Fibroblast of lung (primary cell): Measurements from ENCODE around the gene COG4. TPM values are rescaled to one million over a fixed set of nuclear protein-coding genes. Genes with fewer than 3 reads are reported as not detected.
"Not testable (repeated sequence)": the region's sequence is repeated elsewhere in the genome, so short reads cannot be mapped to it uniquely, and the experiment has no call there.

Experiments used
- DNase-seq, 2 donors: peaks; one replicate each; pipeline versions ENCODE4 v3.0.0 to v3.0.0-alpha.2; 2010; ENCODE audit warnings: low read depth in 2 of 2
- H2AFZ ChIP-seq: 2 replicates; pipeline ENCODE4 v1.5.1; 2012; ENCODE audit warnings: low read length, control low read depth, inconsistent platforms
- H3K27ac ChIP-seq: 2 replicates; pipeline ENCODE4 v1.5.1; 2011; ENCODE audit warnings: low read length, control low read depth; ENCODE audit not compliant: insufficient read depth
- H3K27me3 ChIP-seq: 2 replicates; pipeline ENCODE4 v1.5.1; 2011; ENCODE audit warnings: mild to moderate bottlenecking, low read length; ENCODE audit not compliant: control insufficient read depth, insufficient read depth
- H3K36me3 ChIP-seq: 2 replicates; pipeline ENCODE4 v1.5.1; 2011; ENCODE audit warnings: low read length; ENCODE audit not compliant: control insufficient read depth, insufficient read depth
- H3K4me1 ChIP-seq: 2 replicates; pipeline ENCODE4 v1.5.1; 2011; ENCODE audit warnings: low read length; ENCODE audit not compliant: control insufficient read depth, insufficient read depth; ENCODE audit errors: extremely low read depth
- H3K4me2 ChIP-seq: 2 replicates; pipeline ENCODE4 v1.5.1; 2011; ENCODE audit warnings: low read length, control low read depth; ENCODE audit not compliant: insufficient read depth; ENCODE audit errors: extremely low read depth
- H3K4me3 ChIP-seq, 4 experiments: fragments of 200-600 bp in 1 of 4; sonication (generic) in 1 of 4; replicated peaks in 1 of 4; 2 replicates each; pipeline ENCODE4 v1.5.1; 2011 to 2016; ENCODE audit warnings: low read length in 4 of 4, low read depth in 3 of 4, mild to moderate bottlenecking in 3 of 4, control low read depth in 2 of 4, inconsistent platforms in 1 of 4, mixed read lengths in 1 of 4; ENCODE audit not compliant: insufficient read depth in 1 of 4; ENCODE audit errors: control extremely low read depth in 1 of 4
- H3K79me2 ChIP-seq: 2 replicates; pipeline ENCODE4 v1.5.1; 2012; ENCODE audit warnings: mild to moderate bottlenecking, low read length, inconsistent platforms; ENCODE audit not compliant: control insufficient read depth, insufficient read depth
- H3K9ac ChIP-seq: 2 replicates; pipeline ENCODE4 v1.5.1; 2011; ENCODE audit warnings: mild to moderate bottlenecking, low read length, control low read depth; ENCODE audit not compliant: insufficient read depth
- H3K9me3 ChIP-seq: 2 replicates; pipeline ENCODE4 v1.5.1; 2012; ENCODE audit warnings: low read depth, low read length; ENCODE audit not compliant: control insufficient read depth, insufficient read depth
- H4K20me1 ChIP-seq: 2 replicates; pipeline ENCODE4 v1.5.1; 2011; ENCODE audit warnings: low read length; ENCODE audit not compliant: control insufficient read depth, insufficient read depth; ENCODE audit errors: extremely low read depth
- EZH2 ChIP-seq: IDR thresholded peaks from 2 replicates; pipeline ENCODE4 v1.5.1; 2012; ENCODE audit warnings: low read length, control low read depth, mild to moderate bottlenecking; ENCODE audit errors: missing control alignments
- polyA plus RNA-seq, 2 donors: library from polyadenylated mRNA; depleted of rRNA in 1 of 2; stranded (reverse) in 1 of 2; unstranded in 1 of 2; fragments of >200 nt; gene quantifications; 2 replicates each; pipeline ENCODE4 v1.2.1, GENCODE V29; 2011 to 2012; ENCODE audit warnings: missing spikeins in 1 of 2
- total RNA-seq: library from RNA; depleted of rRNA; stranded (reverse); fragments of >200 nt; gene quantifications from 2 replicates; pipeline ENCODE4 v1.2.1, GENCODE V29; 2014
- TF ChIP-seq, protein P1 (sequence below), 2 donors: IDR thresholded peaks in 1 of 2; conservative IDR thresholded peaks in 1 of 2; 1 replicate in 1 of 2; 2 replicates in 1 of 2; pipeline ENCODE4 v1.5.1; 2011 to 2012; ENCODE audit warnings: low read length in 2 of 2, control low read depth in 1 of 2, inconsistent platforms in 1 of 2, low read depth in 1 of 2, mild to moderate bottlenecking in 1 of 2

COG4 gene
- total and polyA plus RNA-seq, 2 donors (not counting 1 experiment from before 2014, with no cell fraction given), result 36.2 to 117 TPM

GRCh38 chr16:70534971-70535370, 11.6 kb upstream of the COG4 start:
- Histone ChIP-seq H3K9ac (no peak overlapping the region), H3K27ac (no peak overlapping the region), H4K20me1 (no peaks in the 10 kb centered on the region), H3K36me3 (peaks cover 22% of the 10 kb centered on the region), H3K79me2 (peaks cover 67% of the 10 kb centered on the region), H3K4me1 (no peaks in the 10 kb centered on the region), H3K9me3 (no peaks in the 10 kb centered on the region), H3K4me2 (no peak overlapping the region), H2AFZ (no peak overlapping the region), H3K4me3 (no peak overlapping the region), H3K27me3 (no peaks in the 10 kb centered on the region)
- no peak for DNase-seq
- no peak for TF ChIP-seq EZH2
- TF ChIP-seq, protein P1, sequence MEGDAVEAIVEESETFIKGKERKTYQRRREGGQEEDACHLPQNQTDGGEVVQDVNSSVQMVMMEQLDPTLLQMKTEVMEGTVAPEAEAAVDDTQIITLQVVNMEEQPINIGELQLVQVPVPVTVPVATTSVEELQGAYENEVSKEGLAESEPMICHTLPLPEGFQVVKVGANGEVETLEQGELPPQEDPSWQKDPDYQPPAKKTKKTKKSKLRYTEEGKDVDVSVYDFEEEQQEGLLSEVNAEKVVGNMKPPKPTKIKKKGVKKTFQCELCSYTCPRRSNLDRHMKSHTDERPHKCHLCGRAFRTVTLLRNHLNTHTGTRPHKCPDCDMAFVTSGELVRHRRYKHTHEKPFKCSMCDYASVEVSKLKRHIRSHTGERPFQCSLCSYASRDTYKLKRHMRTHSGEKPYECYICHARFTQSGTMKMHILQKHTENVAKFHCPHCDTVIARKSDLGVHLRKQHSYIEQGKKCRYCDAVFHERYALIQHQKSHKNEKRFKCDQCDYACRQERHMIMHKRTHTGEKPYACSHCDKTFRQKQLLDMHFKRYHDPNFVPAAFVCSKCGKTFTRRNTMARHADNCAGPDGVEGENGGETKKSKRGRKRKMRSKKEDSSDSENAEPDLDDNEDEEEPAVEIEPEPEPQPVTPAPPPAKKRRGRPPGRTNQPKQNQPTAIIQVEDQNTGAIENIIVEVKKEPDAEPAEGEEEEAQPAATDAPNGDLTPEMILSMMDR (conservative IDR thresholded peaks at IDR 0.05 in 1 of 2, IDR thresholded peaks at IDR 0.05 in 1 of 2; ENCODE audit: low read depth in 1 of 2, low read length in 2 of 2), result no peak

- H3K4me3 ChIP-seq, H3K9ac ChIP-seq, H3K27ac ChIP-seq, H3K4me2 ChIP-seq, H3K27me3 ChIP-seq, DNase-seq, H2AFZ ChIP-seq, H4K20me1 ChIP-seq, H3K9me3 ChIP-seq: not testable (repeated sequence)
- H3K4me1 ChIP-seq, result peaks cover 14% of the 10 kb centered on the region
- peaks cover 22% of the 10 kb centered on the region for H3K36me3 ChIP-seq
- peaks cover 81% of the 10 kb centered on the region for H3K79me2 ChIP-seq
Observed at GRCh38 chr16:70529954-70530353, 6.6 kb upstream of the COG4 start.

DNA sequence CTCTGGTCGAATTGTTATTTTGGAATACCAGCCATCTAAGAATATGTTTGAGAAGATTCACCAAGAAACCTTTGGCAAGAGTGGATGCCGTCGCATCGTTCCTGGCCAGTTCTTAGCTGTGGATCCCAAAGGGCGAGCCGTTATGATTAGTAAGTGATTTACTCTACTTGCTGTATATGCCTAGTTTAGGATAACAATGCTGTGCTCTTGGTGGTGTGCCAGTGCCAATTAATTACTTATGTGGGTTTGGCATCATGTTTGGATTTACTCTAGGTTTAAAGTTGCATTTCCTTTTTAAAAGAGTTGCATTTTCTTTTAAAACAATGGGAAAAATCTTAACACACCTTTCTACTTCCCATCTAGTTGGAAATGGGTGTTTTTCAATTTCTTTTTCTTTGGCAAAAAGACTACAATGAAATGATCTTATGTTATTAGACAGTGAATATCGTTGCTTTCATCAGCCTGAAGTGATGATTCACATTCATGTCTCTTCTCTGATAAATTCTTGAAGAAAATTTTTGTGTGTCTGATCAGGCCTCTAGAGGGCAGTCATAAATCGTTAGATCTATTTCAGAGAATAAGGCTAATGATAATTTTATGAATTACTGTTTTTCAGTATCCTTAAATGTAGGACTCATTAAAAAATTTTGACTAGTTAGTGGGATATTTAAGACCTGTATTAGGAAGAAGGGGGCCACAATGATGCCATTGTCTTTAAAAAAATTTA, 5.9 kb upstream of the COG4 start:
- H3K9ac ChIP-seq, result no peak overlapping the region
- H3K27me3 ChIP-seq, result no peaks in the 10 kb centered on the region
- DNase-seq, result peak; percentile 64 to 79
- H3K27ac ChIP-seq, result peak overlapping the region; percentile 26
- H3K4me2 ChIP-seq, result peak overlapping the region; percentile 37
- H3K4me1 ChIP-seq, result peaks cover 14% of the 10 kb centered on the region
- H3K4me3 ChIP-seq, result peak overlapping the region in 1 of 4 experiments; percentile 26
- TF ChIP-seq EZH2, result no peak
- TF ChIP-seq, protein P1 (conservative IDR thresholded peaks at IDR 0.05 in 1 of 2, IDR thresholded peaks at IDR 0.05 in 1 of 2; ENCODE audit: low read depth in 1 of 2, low read length in 2 of 2), result peak; percentile 47 to 61
- peaks cover 20% of the 10 kb centered on the region for H3K36me3 ChIP-seq
- no peak overlapping the region for H2AFZ ChIP-seq
- H4K20me1 ChIP-seq, result no peaks in the 10 kb centered on the region
- no peaks in the 10 kb centered on the region for H3K9me3 ChIP-seq
- peaks cover 83% of the 10 kb centered on the region for H3K79me2 ChIP-seq
